GM23248 (cell line): Measurements from ENCODE around the gene AARS1.

Experiments
- EZH2 ChIP-seq: fragments of 200-600 bp; sonication (generic); IDR thresholded peaks from 2 replicates; pipeline ENCODE4 v1.6.1; 2018; ENCODE audit warnings: antibody characterized with exemption, mild to moderate bottlenecking; ENCODE audit not compliant: insufficient read depth, poor library complexity, severe bottlenecking
- EZH2phosphoT487 ChIP-seq: fragments of 200-600 bp; sonication (generic); IDR thresholded peaks from 2 replicates; pipeline ENCODE4 v1.6.1; 2018; ENCODE audit warnings: antibody characterized with exemption, moderate library complexity, mild to moderate bottlenecking, low read depth; ENCODE audit not compliant: insufficient read depth

DNA sequence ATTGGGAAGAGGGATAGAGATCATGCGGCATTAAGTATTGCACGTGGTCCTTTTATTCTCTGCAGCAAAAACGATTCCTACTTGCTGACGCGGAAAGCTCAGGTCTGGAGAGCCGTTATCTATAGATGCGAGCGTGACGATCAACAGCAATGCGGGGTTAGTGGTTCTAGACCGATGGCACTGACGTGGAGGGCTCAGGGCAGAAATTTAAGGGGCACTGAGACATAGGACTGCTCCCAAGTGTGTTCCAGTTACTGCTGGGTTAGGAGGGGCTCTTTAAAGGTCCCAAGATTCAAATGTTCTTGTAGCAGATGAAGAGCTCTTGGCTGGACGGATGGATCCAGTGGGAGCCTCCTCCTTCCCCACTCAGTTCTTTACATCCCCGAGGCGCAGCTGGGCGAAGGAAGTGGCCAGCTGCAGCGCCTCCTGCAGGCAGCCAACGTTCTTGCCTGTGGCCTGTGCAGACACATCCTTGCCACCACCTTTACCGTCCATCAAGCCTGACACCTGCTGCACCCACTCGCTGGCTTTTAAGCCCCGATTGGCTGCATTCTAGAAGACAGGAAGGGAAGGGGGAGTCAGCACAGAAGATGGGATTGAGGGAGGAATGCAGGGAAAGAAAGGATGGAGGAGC is 36.8 kb downstream of the AARS1 start:
- no peak for TF ChIP-seq EZH2
- no peak for TF ChIP-seq EZH2phosphoT487
